HL-60 (cell line): ENCODE measurements around the gene IDE.

Source experiments
- DNase-seq, 2 experiments: peaks; one replicate each; pipeline ENCODE4 v3.0.0-alpha.2; 2010 to 2020; ENCODE audit warnings: low read depth in 1 of 2, low spot score in 1 of 2
- H3K27ac ChIP-seq: fragments of 250-450 bp; sonication (Bioruptor Pico); replicated peaks from 2 replicates; pipeline ENCODE4 v1.5.1; 2020; ENCODE audit warnings: mild to moderate bottlenecking, moderate library complexity
- H3K27me3 ChIP-seq: fragments of 250-450 bp; sonication (Bioruptor Pico); 2 replicates; pipeline ENCODE4 v1.5.1; 2021; ENCODE audit warnings: mild to moderate bottlenecking, moderate library complexity; ENCODE audit not compliant: insufficient read depth, poor library complexity, severe bottlenecking
- H3K4me3 ChIP-seq: replicated peaks from 2 replicates; pipeline ENCODE4 v1.5.1; 2011; ENCODE audit warnings: mild to moderate bottlenecking, control low read depth, low read length; ENCODE audit not compliant: insufficient read depth
- CTCF ChIP-seq: IDR thresholded peaks from one replicate; pipeline ENCODE4 v1.5.1; 2011; ENCODE audit warnings: low read length, control low read depth, inconsistent platforms; ENCODE audit not compliant: insufficient read depth
- GABPA ChIP-seq: IDR thresholded peaks from 2 replicates; pipeline ENCODE4 v1.6.1; 2012; ENCODE audit warnings: low read depth
- POLR2AphosphoS5 ChIP-seq: IDR thresholded peaks from 2 replicates; pipeline ENCODE4 v1.6.1; 2012; ENCODE audit warnings: low read depth
- REST ChIP-seq: IDR thresholded peaks from 2 replicates; pipeline ENCODE4 v1.6.1; 2012; ENCODE audit warnings: low read depth; ENCODE audit not compliant: insufficient replicate concordance
- SPI1 ChIP-seq: IDR thresholded peaks from 2 replicates; pipeline ENCODE4 v1.6.1; 2012; ENCODE audit warnings: low read depth, mild to moderate bottlenecking, borderline replicate concordance

Gene IDE

GRCh38 chr10:92523639-92524038 lies 50.3 kb downstream of the IDE start:
- TF ChIP-seq GABPA: no peak
- TF ChIP-seq CTCF: no peak
- TF ChIP-seq SPI1: no peak
- no peak for TF ChIP-seq POLR2AphosphoS5
- TF ChIP-seq REST: no peak

GRCh38 chr10:92517034-92517655 lies 56.7 kb downstream of the IDE start:
- DNase-seq: peak; percentile 15 to 70
- TF ChIP-seq POLR2AphosphoS5: no peak
- TF ChIP-seq CTCF: peak; percentile 57
- TF ChIP-seq REST: no peak
- no peak for TF ChIP-seq SPI1

More at GRCh38 chr10:92523639-92524038, 50.3 kb downstream of the IDE start:
- no peak for DNase-seq
- H3K27me3 ChIP-seq: no peaks in the 10 kb centered on the region
- no peak overlapping the region for H3K4me3 ChIP-seq
- no peak overlapping the region for H3K27ac ChIP-seq

GRCh38 chr10:92508866-92509265 lies 65.0 kb downstream of the IDE start:
- H3K27ac ChIP-seq: no peak overlapping the region
- DNase-seq: no peak
- no peaks in the 10 kb centered on the region for H3K27me3 ChIP-seq
- no peak overlapping the region for H3K4me3 ChIP-seq
- TF ChIP-seq REST (no peak), GABPA (no peak), SPI1 (no peak)

More at GRCh38 chr10:92517034-92517655, 56.7 kb downstream of the IDE start:
- H3K4me3 ChIP-seq: no peak overlapping the region
- H3K27me3 ChIP-seq: no peaks in the 10 kb centered on the region
- H3K27ac ChIP-seq: no peak overlapping the region

GRCh38 chr10:92506336-92506735 lies 67.6 kb downstream of the IDE start:
- TF ChIP-seq SPI1 (no peak), REST (no peak), GABPA (no peak), CTCF (no peak), POLR2AphosphoS5 (no peak)
- Histone ChIP-seq H3K4me3 (no peak overlapping the region), H3K27me3 (no peaks in the 10 kb centered on the region), H3K27ac (no peak overlapping the region)
- DNase-seq: no peak
